GM12878 (cell line): ENCODE results near the gene SLC22A4. TPM values are rescaled to one million over a fixed set of nuclear protein-coding genes. Genes with fewer than 3 reads are reported as not detected.

ENCODE experiments used
- ATAC-seq: fragments of 200-7000 bp; cut with Tn5 transposase; 3 replicates; pipeline ENCODE4 v1.9.1; 2020; ENCODE audit warnings: mild to moderate bottlenecking, moderate library complexity
- BruUV-seq: library from RNA; stranded (reverse); fragments of 400-500 nt; replicated peaks from 2 replicates; lab custom pipeline; 2021; lab: Mats Ljungman, UMichigan
- CTCF ChIA-PET: fragments of 300-600 bp; sonication (Branson Sonifier 250); formaldehyde crosslinking; extraction: SDS; loops from one replicate; lab custom pipeline; 2021; ENCODE audit warnings: inconsistent platforms; lab: Yijun Ruan, JAX
- POLR2A ChIA-PET: fragments of 350-600 bp; formaldehyde crosslinking; extraction: SDS; loops from one replicate; lab custom pipeline; 2021; ENCODE audit warnings: inconsistent platforms; lab: Charles Lee
- RAD21 ChIA-PET: fragments of 300-600 bp; sonication (Branson Sonifier 250); formaldehyde crosslinking; loops from one replicate; lab custom pipeline; 2023; ENCODE audit warnings: antibody characterized with exemption; ENCODE audit not compliant: unreplicated experiment; lab: Charles Lee
- SMC1A ChIA-PET: fragments of 300-600 bp; sonication (Branson Sonifier 250); formaldehyde crosslinking; loops from one replicate; lab custom pipeline; 2023; ENCODE audit not compliant: unreplicated experiment, uncharacterized antibody; lab: Charles Lee
- DNase-seq: peaks from one replicate; pipeline ENCODE4 v3.0.0-alpha.2; 2011; ENCODE audit warnings: low read depth, low spot score
- FAIRE-seq: peaks from 3 replicates; lab custom pipeline; 2011; peaks lifted over from hg19 to GRCh38; lab: Jason Lieb, UNC
- H2AFZ ChIP-seq: 2 replicates; pipeline ENCODE4 v1.6.0; 2011; ENCODE audit warnings: low read depth, low read length, control low read depth; ENCODE audit not compliant: control insufficient read depth
- H3K27ac ChIP-seq: 2 replicates; pipeline ENCODE4 v1.5.1; 2011; ENCODE audit warnings: control low read depth; ENCODE audit not compliant: control insufficient read depth, insufficient read depth
- H3K27me3 ChIP-seq, 2 experiments: replicated peaks in 1 of 2; 2 replicates each; pipeline versions ENCODE4 v1.6.0 to v1.6.1; 2011; ENCODE audit warnings: low read length in 1 of 2; ENCODE audit not compliant: control insufficient read depth in 2 of 2, insufficient read depth in 2 of 2
- H3K36me3 ChIP-seq, 2 experiments: 2 replicates each; pipeline ENCODE4 v1.5.1; 2011; ENCODE audit warnings: low read length in 1 of 2; ENCODE audit not compliant: control insufficient read depth in 2 of 2, insufficient read depth in 2 of 2
- H3K4me1 ChIP-seq: 2 replicates; pipeline ENCODE4 v1.6.1; 2011; ENCODE audit warnings: mild to moderate bottlenecking, low read length, moderate library complexity, mixed read lengths; ENCODE audit not compliant: control insufficient read depth, insufficient read depth
- H3K4me2 ChIP-seq: 2 replicates; pipeline ENCODE4 v1.6.0; 2011; ENCODE audit warnings: control low read depth; ENCODE audit not compliant: control insufficient read depth, insufficient read depth
- H3K4me3 ChIP-seq: fragments of 200-600 bp; sonication (generic); 2 replicates; pipeline ENCODE4 v1.5.1; 2016
- H3K79me2 ChIP-seq: 2 replicates; pipeline ENCODE4 v1.6.0; 2011; ENCODE audit warnings: low read length; ENCODE audit not compliant: control insufficient read depth, insufficient read depth
- H3K9ac ChIP-seq: 2 replicates; pipeline ENCODE4 v1.8.0; 2011; ENCODE audit warnings: low read length, control low read depth, mixed read lengths; ENCODE audit not compliant: control insufficient read depth, insufficient read depth
- H3K9me3 ChIP-seq: replicated peaks from 3 replicates; pipeline ENCODE4 v1.5.1; 2011; ENCODE audit warnings: mild to moderate bottlenecking, low read length; ENCODE audit not compliant: control insufficient read depth, insufficient read depth
- H4K20me1 ChIP-seq: 2 replicates; pipeline ENCODE4 v1.6.0; 2011; ENCODE audit not compliant: control insufficient read depth, insufficient read depth
- CHD2 ChIP-seq: IDR thresholded peaks from 2 replicates; pipeline ENCODE4 v1.6.1; 2011; ENCODE audit warnings: low read depth, low read length, improper control_type of control experiment, borderline replicate concordance
- IKZF1 ChIP-seq: fragments of 450-650 bp; conservative IDR thresholded peaks from 2 replicates; pipeline ENCODE4 v1.6.1; 2017; ENCODE audit warnings: antibody characterized with exemption, mild to moderate bottlenecking
- KAT2A ChIP-seq: conservative IDR thresholded peaks from 2 replicates; pipeline ENCODE4 v1.6.1; 2011; ENCODE audit warnings: low read depth, low read length; ENCODE audit not compliant: control insufficient read depth
- SIX5 ChIP-seq: IDR thresholded peaks from 2 replicates; pipeline ENCODE4 v1.6.1; 2011; ENCODE audit warnings: mild to moderate bottlenecking, low read depth, low read length, moderate library complexity; ENCODE audit not compliant: severe bottlenecking
- SUPT20H ChIP-seq: IDR thresholded peaks from 2 replicates; pipeline ENCODE4 v1.6.1; 2011; ENCODE audit warnings: low read depth, mild to moderate bottlenecking, low read length, moderate library complexity, borderline replicate concordance; ENCODE audit not compliant: control insufficient read depth
- WGBS: methylation state at CpG from one replicate; pipeline ENCODE4 v1.1.6; 2016; ENCODE audit warnings: low lambda C conversion rate; ENCODE audit not compliant: insufficient replicate concordance, insufficient coverage; ENCODE audit errors: missing lambda C conversion rate; 5-methylcytosine and 5-hydroxymethylcytosine counted together
- in situ Hi-C: fragments of 300-500 bp; cut with MboI; formaldehyde crosslinking; loops from 9 replicates; pipeline ENCODE4 v1.14.3; 2018; ENCODE audit warnings: mixed read lengths
- intact Hi-C: fragments of 100-400 bp; cut with micrococcal nuclease; formaldehyde crosslinking; loops from one replicate; pipeline ENCODE4 v1.14.2; 2022; ENCODE audit not compliant: unreplicated experiment
- polyA plus RNA-seq, 11 experiments: library from polyadenylated mRNA; depleted of rRNA in 4 of 11; unstranded in 6 of 11; stranded (reverse) in 5 of 11; fragments of >200 nt; fragmentation: Nextera tagmentation in 4 of 11; fragmentation: Illumina TruSeq in 1 of 11; extraction: Ambion mirVana in 4 of 11; extraction: Trizol in 1 of 11; gene quantifications; 1 replicate in 1 of 11; 2 replicates in 10 of 11; pipeline versions ENCODE4 v1.2.1 to v1.2.3, GENCODE V29; 2011 to 2016; ENCODE audit warnings: inconsistent platforms in 2 of 11, missing spikeins in 2 of 11, low read depth in 1 of 11
- total RNA-seq, 4 experiments: library from RNA; depleted of rRNA in 3 of 4; stranded (reverse); fragments of >200 nt in 3 of 4; fragmentation: Illumina TruSeq in 1 of 4; extraction: Trizol in 1 of 4; gene quantifications; 2 replicates each; pipeline versions ENCODE4 v1.2.1 to v1.2.3, GENCODE V29; 2013 to 2021

Gene SLC22A4
- total and polyA plus RNA-seq, 10 of the 15 experiments (the other 5 are each of a cell fraction or from before 2014, with no cell fraction given) = 0.04 to 0.61 (median 0.10) TPM; not detected in 2

DNA sequence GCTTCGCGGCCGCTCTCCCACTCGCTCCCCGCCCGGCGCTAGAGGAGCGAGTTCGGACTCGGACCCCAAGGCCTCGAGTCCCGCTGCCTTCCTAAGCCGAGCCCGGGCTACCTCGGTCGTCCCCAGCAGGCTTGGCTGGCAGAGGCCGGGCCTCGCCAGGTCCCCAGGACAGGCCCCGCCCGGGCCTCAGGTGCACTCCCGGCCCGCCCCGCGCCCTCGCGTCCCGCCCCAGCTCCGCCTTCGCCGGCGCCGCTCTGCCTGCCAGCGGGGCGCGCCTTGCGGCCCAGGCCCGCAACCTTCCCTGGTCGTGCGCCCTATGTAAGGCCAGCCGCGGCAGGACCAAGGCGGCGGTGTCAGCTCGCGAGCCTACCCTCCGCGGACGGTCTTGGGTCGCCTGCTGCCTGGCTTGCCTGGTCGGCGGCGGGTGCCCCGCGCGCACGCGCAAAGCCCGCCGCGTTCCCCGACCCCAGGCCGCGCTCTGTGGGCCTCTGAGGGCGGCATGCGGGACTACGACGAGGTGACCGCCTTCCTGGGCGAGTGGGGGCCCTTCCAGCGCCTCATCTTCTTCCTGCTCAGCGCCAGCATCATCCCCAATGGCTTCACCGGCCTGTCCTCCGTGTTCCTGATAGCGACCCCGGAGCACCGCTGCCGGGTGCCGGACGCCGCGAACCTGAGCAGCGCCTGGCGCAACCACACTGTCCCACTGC lies 75.4 kb downstream of the SLC22A4 start, which contains the start of gene SLC22A5 (continued):
- TF ChIP-seq SIX5 = no peak

DNA sequence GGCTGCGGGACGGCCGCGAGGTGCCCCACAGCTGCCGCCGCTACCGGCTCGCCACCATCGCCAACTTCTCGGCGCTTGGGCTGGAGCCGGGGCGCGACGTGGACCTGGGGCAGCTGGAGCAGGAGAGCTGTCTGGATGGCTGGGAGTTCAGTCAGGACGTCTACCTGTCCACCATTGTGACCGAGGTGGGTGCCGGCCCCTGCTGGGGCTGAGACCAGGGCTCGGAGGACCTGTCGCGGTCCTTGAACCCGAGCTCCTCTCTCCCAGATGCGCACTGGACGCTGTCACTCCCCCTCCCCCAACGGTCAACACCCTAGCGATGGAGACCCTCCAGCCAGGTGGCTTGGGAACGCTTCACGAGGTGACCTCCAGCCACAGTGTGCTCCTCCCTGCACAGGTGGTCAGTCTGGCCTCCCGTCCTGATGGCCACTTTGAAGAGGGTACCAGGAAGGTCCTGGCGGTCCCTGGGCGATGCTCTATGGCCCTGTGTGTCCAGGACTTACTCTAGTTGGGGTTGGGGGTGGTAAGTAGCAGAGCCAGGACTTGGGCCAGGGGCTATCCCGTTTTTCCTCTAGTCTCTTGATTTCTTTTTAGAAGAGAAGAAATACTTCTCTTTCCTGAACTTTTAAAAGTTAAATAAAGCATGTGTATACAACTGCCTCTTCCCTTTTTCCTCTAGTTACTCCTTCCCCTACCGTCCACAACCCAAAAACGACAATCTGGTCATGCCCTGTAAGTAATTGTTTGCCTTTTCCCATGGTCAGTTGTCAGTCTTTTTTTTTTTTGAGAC lies 76.2 kb downstream of the SLC22A4 start:
- BruUV-seq = no TSS peak
- ChIA-PET POLR2A (interaction anchor here (1.2 to 2.0 kb wide), 3 partner anchors 12 to 132 kb away, joined by 3 to 9 read pairs (median 6); no protein-coding TSS in a partner anchor), RAD21 (interaction anchor here (0.7 to 1.8 kb wide), 4 partner anchors 11 to 132 kb away, joined by 5 to 22 read pairs (median 14); no protein-coding TSS in a partner anchor), SMC1A (interaction anchor here (1.0 to 4.5 kb wide), 5 partner anchors 12 to 164 kb away, joined by 3 to 57 read pairs (median 5); no protein-coding TSS in a partner anchor), CTCF (interaction anchor here (1.2 to 1.6 kb wide), 2 partner anchors 88 to 97 kb away, joined by 4 read pairs; no protein-coding TSS in a partner anchor)
- 18% methylated on average over 34 of the region's 34 CpGs for WGBS
- in situ Hi-C loops = no loop called here
- Histone ChIP-seq H3K27me3 (no peaks in the 10 kb centered on the region; a peak in 2 of 4 replicates), H3K4me2 (peak overlapping the region; percentile 89), H4K20me1 (no peaks in the 10 kb centered on the region), H3K4me3 (peak overlapping the region; percentile 84), H3K9me3 (no peaks in the 10 kb centered on the region), H3K79me2 (no peaks in the 10 kb centered on the region), H3K27ac (no peak overlapping the region), H3K4me1 (peaks cover 8% of the 10 kb centered on the region), H3K36me3 (no peaks in the 10 kb centered on the region), H3K9ac (peak overlapping the region; percentile 53; the same call in 1 of the 2 replicates), H2AFZ (peak overlapping the region; percentile 82)
- intact Hi-C loops = loop anchor here (5.0 kb wide), 1 partner anchor 98 kb away; no protein-coding TSS in a partner anchor
- no peak for ATAC-seq
- DNase-seq = no peak
- FAIRE-seq = no peak
- TF ChIP-seq KAT2A (no peak), SUPT20H (no peak), CHD2 (no peak), IKZF1 (no peak)
